ENCODE data around the gene PLK3.
"Not testable (repeated sequence)": the region's sequence is repeated elsewhere in the genome, so short reads cannot be mapped to it uniquely, and the experiment has no call there.

The PLK3 gene

GRCh38 chr1:44835738-44836675, 35.8 kb downstream of the PLK3 start:
- Histone ChIP-seq H3K27me3 (ENCODE audit: insufficient read depth, poor library complexity, severe bottlenecking) (no peaks in the 10 kb centered on the region), H3K4me3 (replicated peaks; ENCODE audit: insufficient read depth, low read length) (no peak overlapping the region), H3K27ac (replicated peaks) (no peak overlapping the region)
- DNase-seq (ENCODE audit: low read depth in 1 of 2, low spot score in 1 of 2), result peak in 1 of 2 experiments; percentile 87
- TF ChIP-seq CTCF (IDR thresholded peaks at IDR 0.05; ENCODE audit: insufficient read depth, low read length) (peak; percentile 81), SPI1 (IDR thresholded peaks at IDR 0.05; ENCODE audit: borderline replicate concordance, low read depth) (no peak)

DNA sequence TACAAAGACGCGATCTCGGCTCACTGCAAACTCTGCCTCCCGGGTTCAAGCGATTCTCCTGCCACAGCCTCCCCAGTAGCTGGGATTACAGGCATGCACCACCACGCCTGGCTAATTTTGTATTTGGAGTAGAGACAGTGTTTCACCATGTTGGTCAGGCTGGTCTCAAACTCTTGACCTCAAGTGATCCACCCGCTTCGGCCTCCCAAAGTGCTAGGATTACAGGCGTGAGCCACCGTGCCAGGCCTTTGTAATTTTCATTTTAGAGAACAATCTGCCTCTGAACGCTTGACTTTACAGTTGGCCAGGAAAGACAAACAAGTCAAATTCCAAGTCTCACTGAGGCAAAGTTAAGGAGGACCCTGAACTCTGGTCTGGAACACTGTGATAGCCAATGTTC, 38.1 kb downstream of the PLK3 start:
- not testable (repeated sequence) for DNase-seq (ENCODE audit: low read depth in 1 of 2, low spot score in 1 of 2)

GRCh38 chr1:44839576-44839975, 39.4 kb downstream of the PLK3 start:
- no peak for DNase-seq (ENCODE audit: low read depth in 1 of 2, low spot score in 1 of 2)
- TF ChIP-seq REST (IDR thresholded peaks at IDR 0.05; ENCODE audit: insufficient replicate concordance, low read depth) (no peak), CTCF (IDR thresholded peaks at IDR 0.05; ENCODE audit: insufficient read depth, low read length) (no peak)
- no peak overlapping the region for H3K27ac ChIP-seq (replicated peaks)
- peaks cover 7% of the 10 kb centered on the region for H3K27me3 ChIP-seq (ENCODE audit: insufficient read depth, poor library complexity, severe bottlenecking)
- H3K4me3 ChIP-seq (replicated peaks; ENCODE audit: insufficient read depth, low read length), result no peak overlapping the region

More for the DNA sequence above, 38.1 kb downstream of the PLK3 start:
- not testable (repeated sequence) for H3K27ac ChIP-seq (replicated peaks); H3K27me3 ChIP-seq (ENCODE audit: insufficient read depth, poor library complexity, severe bottlenecking); H3K4me3 ChIP-seq (replicated peaks; ENCODE audit: insufficient read depth, low read length)

- no peak for DNase-seq (ENCODE audit: low read depth in 1 of 2, low spot score in 1 of 2)
- Histone ChIP-seq H3K4me3 (replicated peaks; ENCODE audit: insufficient read depth, low read length) (no peak overlapping the region; the same call in 1 of the 2 replicates), H3K27ac (replicated peaks) (no peak overlapping the region; the same call in 1 of the 2 replicates), H3K27me3 (ENCODE audit: insufficient read depth, poor library complexity, severe bottlenecking) (peaks cover 7% of the 10 kb centered on the region)
- TF ChIP-seq SPI1 (IDR thresholded peaks at IDR 0.05; ENCODE audit: borderline replicate concordance, low read depth), result no peak
- no peak for TF ChIP-seq POLR2AphosphoS5 (IDR thresholded peaks at IDR 0.05; ENCODE audit: low read depth)
- TF ChIP-seq CTCF (IDR thresholded peaks at IDR 0.05; ENCODE audit: insufficient read depth, low read length), result no peak
- no peak for TF ChIP-seq GABPA (IDR thresholded peaks at IDR 0.05; ENCODE audit: low read depth)
- TF ChIP-seq REST (IDR thresholded peaks at IDR 0.05; ENCODE audit: insufficient replicate concordance, low read depth), result no peak
Observed at GRCh38 chr1:44842486-44842861, 42.3 kb downstream of the PLK3 start.
